GM23338 (cell line): ENCODE measurements around the gene DLG5. TPM values are rescaled to one million over a fixed set of nuclear protein-coding genes. Genes with fewer than 3 reads are reported as not detected.

ENCODE experiments used
- ATAC-seq: fragments of 200-7000 bp; cut with Tn5 transposase; 3 replicates; pipeline ENCODE4 v1.9.1; 2020
- DNase-seq: peaks from one replicate; pipeline ENCODE4 v3.0.0-alpha.2; 2015; ENCODE audit warnings: low spot score
- H2AFZ ChIP-seq: fragments of 200-600 bp; sonication (generic); 2 replicates; pipeline ENCODE4 v1.8.0; 2016; ENCODE audit warnings: antibody characterized with exemption, mild to moderate bottlenecking, moderate library complexity
- H3F3A ChIP-seq: fragments of 200-600 bp; sonication (generic); replicated peaks from 2 replicates; pipeline ENCODE4 v1.8.0; 2017; ENCODE audit warnings: antibody characterized with exemption, mixed run types, low read depth
- H3K27ac ChIP-seq: fragments of 200-600 bp; sonication (generic); 2 replicates; pipeline ENCODE4 v1.6.1; 2016; ENCODE audit warnings: low read depth
- H3K27me3 ChIP-seq: fragments of 200-600 bp; sonication (generic); 2 replicates; pipeline ENCODE4 v1.8.0; 2016; ENCODE audit warnings: mild to moderate bottlenecking, mixed run types, moderate library complexity; ENCODE audit not compliant: insufficient read depth
- H3K36me3 ChIP-seq: fragments of 200-600 bp; sonication (generic); 2 replicates; pipeline ENCODE4 v1.8.0; 2016; ENCODE audit warnings: mild to moderate bottlenecking; ENCODE audit not compliant: insufficient read depth
- H3K4me1 ChIP-seq: fragments of 200-600 bp; sonication (generic); 2 replicates; pipeline ENCODE4 v1.8.0; 2016; ENCODE audit warnings: mild to moderate bottlenecking, moderate library complexity; ENCODE audit not compliant: insufficient read depth
- H3K4me2 ChIP-seq: fragments of 200-600 bp; sonication (generic); 2 replicates; pipeline ENCODE4 v1.7.1; 2017; ENCODE audit warnings: mixed run types
- H3K4me3 ChIP-seq: fragments of 200-600 bp; sonication (generic); 2 replicates; pipeline ENCODE4 v1.6.1; 2016; ENCODE audit warnings: mixed run types
- H3K79me2 ChIP-seq: fragments of 200-600 bp; sonication (generic); replicated peaks from 2 replicates; pipeline ENCODE4 v1.8.0; 2017; ENCODE audit warnings: mild to moderate bottlenecking; ENCODE audit not compliant: insufficient read depth
- H3K9me2 ChIP-seq: fragments of 200-600 bp; sonication (generic); 2 replicates; pipeline ENCODE4 v1.8.0; 2017; ENCODE audit not compliant: insufficient read depth
- H4K20me1 ChIP-seq: fragments of 200-600 bp; sonication (generic); replicated peaks from 2 replicates; pipeline ENCODE4 v1.8.0; 2017; ENCODE audit warnings: mild to moderate bottlenecking; ENCODE audit not compliant: insufficient read depth
- H3K27ac Mint-ChIP-seq: 2 replicates; pipeline ENCODE4 v1.8.0; 2020; ENCODE audit warnings: inconsistent platforms, mild to moderate bottlenecking, moderate library complexity, mixed read lengths
- H3K27me3 Mint-ChIP-seq: 3 replicates; pipeline ENCODE4 v1.8.0; 2022; ENCODE audit warnings: low read depth, mild to moderate bottlenecking, moderate library complexity, mixed read lengths, inconsistent platforms; ENCODE audit not compliant: insufficient read depth, poor library complexity
- H3K36me3 Mint-ChIP-seq: 3 replicates; pipeline ENCODE4 v1.8.0; 2021; ENCODE audit warnings: low read depth, mild to moderate bottlenecking, inconsistent platforms, moderate library complexity, mixed read lengths
- H3K4me1 Mint-ChIP-seq: 3 replicates; pipeline ENCODE4 v1.8.0; 2020; ENCODE audit warnings: mild to moderate bottlenecking, inconsistent platforms, mixed read lengths
- H3K4me3 Mint-ChIP-seq: 3 replicates; pipeline ENCODE4 v1.8.0; 2021; ENCODE audit warnings: moderate library complexity, mild to moderate bottlenecking, inconsistent platforms, mixed read lengths
- H3K9me3 Mint-ChIP-seq: 3 replicates; pipeline ENCODE4 v1.8.0; 2020; ENCODE audit warnings: moderate library complexity, mild to moderate bottlenecking, inconsistent platforms, mixed read lengths
- CTCF ChIP-seq, 2 experiments: fragments of 200-600 bp in 1 of 2; sonication (generic) in 1 of 2; conservative IDR thresholded peaks; 2 replicates each; pipeline versions ENCODE4 v1.5.1 to v1.6.1; 2016 to 2017; ENCODE audit warnings: antibody characterized with exemption in 2 of 2, low read depth in 2 of 2, mild to moderate bottlenecking in 2 of 2, moderate library complexity in 1 of 2
- ETS1 ChIP-seq: IDR thresholded peaks from 2 replicates; pipeline ENCODE4 v1.6.1; 2016; ENCODE audit warnings: antibody characterized with exemption
- EZH2 ChIP-seq: fragments of 200-600 bp; sonication (generic); IDR thresholded peaks from one replicate; pipeline ENCODE4 v1.8.0; 2017; ENCODE audit warnings: antibody characterized with exemption, mild to moderate bottlenecking, low read depth; ENCODE audit not compliant: unreplicated experiment
- EZH2phosphoT487 ChIP-seq: fragments of 200-600 bp; sonication (generic); IDR thresholded peaks from one replicate; pipeline ENCODE4 v1.8.1; 2018; ENCODE audit warnings: antibody characterized with exemption; ENCODE audit not compliant: unreplicated experiment
- JUNB ChIP-seq: IDR thresholded peaks from one replicate; pipeline ENCODE4 v1.6.1; 2016; ENCODE audit warnings: antibody characterized with exemption; ENCODE audit not compliant: unreplicated experiment
- NANOG ChIP-seq: IDR thresholded peaks from 2 replicates; pipeline ENCODE4 v1.6.1; 2016; ENCODE audit warnings: antibody characterized with exemption, borderline replicate concordance
- POLR2AphosphoS5 ChIP-seq: IDR thresholded peaks from 2 replicates; pipeline ENCODE4 v1.6.1; 2016; ENCODE audit warnings: antibody characterized with exemption, low read depth
- ZNF114 ChIP-seq: fragments of 250-450 bp; sonication (Bioruptor Pico); IDR thresholded peaks from 2 replicates; pipeline ENCODE4 v1.5.0; 2020; ENCODE audit warnings: mild to moderate bottlenecking, moderate library complexity
- ZNF462 ChIP-seq: fragments of 250-450 bp; sonication (Bioruptor Pico); IDR thresholded peaks from 2 replicates; pipeline ENCODE4 v1.5.0; 2020; ENCODE audit warnings: mild to moderate bottlenecking, moderate library complexity
- polyA plus RNA-seq: library from polyadenylated mRNA; unstranded; fragments of >200 nt; fragmentation: Nextera tagmentation; extraction: Ambion mirVana; gene quantifications from 2 replicates; pipeline ENCODE4 v1.2.1, GENCODE V29; 2016
- total RNA-seq: library from RNA; depleted of rRNA; stranded (reverse); fragments of >200 nt; shearing (Covaris generic); gene quantifications from 2 replicates; pipeline ENCODE4 v1.2.3, GENCODE V29; 2014

DLG5 gene
- total and polyA plus RNA-seq, 2 experiments from 2014 or later, result 7.4 to 66.6 TPM

- TF ChIP-seq ZNF114 (no peak), CTCF (conservative IDR thresholded peaks at IDR 0.05; ENCODE audit: low read depth in 2 of 2) (0 out of 4 replicates have a peak, but pooled peaks of 1 of the 2 experiments have one; percentile 27)
- peaks cover 9% of the 10 kb centered on the region for H3K27me3 ChIP-seq
- DNase-seq (peak; percentile 70), ATAC-seq (peak; percentile 65)
- Mint-ChIP-seq H3K4me1 (peaks cover 43% of the 10 kb centered on the region), H3K4me3 (peak overlapping the region; percentile 71), H3K36me3 (peaks cover 8% of the 10 kb centered on the region), H3K9me3 (no peaks in the 10 kb centered on the region; the same call in 2 of the 3 replicates), H3K27ac (no peak overlapping the region), H3K27me3 (peaks cover 12% of the 10 kb centered on the region)
- H3K9me2 ChIP-seq, result no peaks in the 10 kb centered on the region
- peaks cover 40% of the 10 kb centered on the region for H3K4me1 ChIP-seq
- peak overlapping the region; percentile 92 for H3K4me2 ChIP-seq
- H3F3A ChIP-seq, result peaks cover 14% of the 10 kb centered on the region
- H3K4me3 ChIP-seq, result peak overlapping the region; percentile 76
- H3K36me3 ChIP-seq, result no peaks in the 10 kb centered on the region
- H3K79me2 ChIP-seq, result peaks cover 49% of the 10 kb centered on the region
- no peak overlapping the region for H3K27ac ChIP-seq
- peak overlapping the region; percentile 83 for H2AFZ ChIP-seq
- H4K20me1 ChIP-seq, result peaks cover 5% of the 10 kb centered on the region; the same call in 1 of the 2 replicates
These were observed 575 bp downstream of the DLG5 start for GRCh38 chr10:77925795-77926565.

- H3K79me2 ChIP-seq, result peaks cover 55% of the 10 kb centered on the region
- peaks cover 5% of the 10 kb centered on the region; the same call in 1 of the 2 replicates for H4K20me1 ChIP-seq
- no peak; the same call in 2 of the 3 replicates for ATAC-seq
- TF ChIP-seq EZH2phosphoT487, result no peak
- no peak for TF ChIP-seq NANOG
- no peak for TF ChIP-seq ZNF462 (CRISPR knock-in tag)
- no peak for TF ChIP-seq POLR2AphosphoS5
- no peak for TF ChIP-seq CTCF (conservative IDR thresholded peaks at IDR 0.05; ENCODE audit: low read depth in 2 of 2)
- TF ChIP-seq ETS1, result no peak
- no peak for TF ChIP-seq JUNB
- no peak for TF ChIP-seq EZH2
These were observed 1.2 kb downstream of the DLG5 start for GRCh38 chr10:77925410-77925794.

More at GRCh38 chr10:77925410-77925794, 1.2 kb downstream of the DLG5 start:
- Mint-ChIP-seq H3K27ac (no peak overlapping the region; the same call in 1 of the 2 replicates), H3K4me1 (peaks cover 45% of the 10 kb centered on the region), H3K27me3 (peaks cover 13% of the 10 kb centered on the region), H3K9me3 (no peaks in the 10 kb centered on the region; the same call in 2 of the 3 replicates), H3K36me3 (peaks cover 8% of the 10 kb centered on the region), H3K4me3 (peak overlapping the region; percentile 71)
- peaks cover 40% of the 10 kb centered on the region for H3K4me1 ChIP-seq
- H3K4me3 ChIP-seq, result peak overlapping the region; percentile 76
- no peak overlapping the region for H3K27ac ChIP-seq
- DNase-seq, result peak; percentile 33
- peaks cover 14% of the 10 kb centered on the region for H3F3A ChIP-seq
- H3K9me2 ChIP-seq, result no peaks in the 10 kb centered on the region
- H3K36me3 ChIP-seq, result no peaks in the 10 kb centered on the region
- peak overlapping the region; percentile 83 for H2AFZ ChIP-seq
- peak overlapping the region; percentile 92 for H3K4me2 ChIP-seq
- H3K27me3 ChIP-seq, result peaks cover 9% of the 10 kb centered on the region
